Caco-2 (cell line): ENCODE results near the gene PMPCA. TPM values are rescaled to one million over a fixed set of nuclear protein-coding genes. Genes with fewer than 3 reads are reported as not detected.

Experiments
- BruUV-seq: library from RNA; stranded (reverse); fragments of 400-500 nt; replicated peaks from 2 replicates; lab custom pipeline; 2021; lab: Mats Ljungman, UMichigan
- CTCF ChIA-PET: fragments of 300-600 bp; sonication (Branson Sonifier 250); formaldehyde crosslinking; loops from one replicate; lab custom pipeline; 2022; ENCODE audit warnings: antibody characterized with exemption; lab: Charles Lee
- POLR2A ChIA-PET: fragments of 300-600 bp; sonication (Branson Sonifier 250); formaldehyde crosslinking; loops from one replicate; lab custom pipeline; 2022; ENCODE audit warnings: antibody characterized with exemption; lab: Charles Lee
- DNase-seq, 2 experiments: peaks; one replicate each; pipeline versions ENCODE4 v3.0.0 to v3.0.0-alpha.2; 2020 to 2022
- H3K27me3 ChIP-seq: replicated peaks from 2 replicates; pipeline ENCODE4 v1.6.0; 2011; ENCODE audit warnings: low read length; ENCODE audit not compliant: control insufficient read depth, insufficient read depth
- H3K36me3 ChIP-seq: 2 replicates; pipeline ENCODE4 v1.5.1; 2011; ENCODE audit warnings: low read length; ENCODE audit not compliant: control insufficient read depth, insufficient read depth
- H3K4me1 ChIP-seq: fragments of 250-450 bp; sonication (Bioruptor Pico); 2 replicates; pipeline ENCODE4 v1.5.1; 2020; ENCODE audit warnings: mild to moderate bottlenecking
- H3K4me3 ChIP-seq: 2 replicates; pipeline ENCODE4 v1.5.1; 2011; ENCODE audit warnings: low read depth, mild to moderate bottlenecking, control low read depth, low read length
- H3K9me3 ChIP-seq: fragments of 250-450 bp; sonication (Bioruptor Pico); 2 replicates; pipeline ENCODE4 v1.5.1; 2020; ENCODE audit warnings: mild to moderate bottlenecking, moderate library complexity
- H3K27ac Mint-ChIP-seq: one replicate; pipeline ENCODE4 v1.8.0; 2022; ENCODE audit warnings: mixed read lengths; ENCODE audit not compliant: unreplicated experiment
- H3K27me3 Mint-ChIP-seq: one replicate; pipeline ENCODE4 v1.8.0; 2022; ENCODE audit warnings: mixed read lengths; ENCODE audit not compliant: insufficient read depth, unreplicated experiment
- H3K36me3 Mint-ChIP-seq: one replicate; pipeline ENCODE4 v1.8.0; 2022; ENCODE audit warnings: mild to moderate bottlenecking, mixed read lengths; ENCODE audit not compliant: insufficient read depth, unreplicated experiment
- H3K4me1 Mint-ChIP-seq: one replicate; pipeline ENCODE4 v1.8.0; 2022; ENCODE audit warnings: low read depth, mixed read lengths; ENCODE audit not compliant: unreplicated experiment
- H3K4me3 Mint-ChIP-seq: one replicate; pipeline ENCODE4 v1.8.0; 2022; ENCODE audit warnings: mild to moderate bottlenecking, moderate library complexity, mixed read lengths; ENCODE audit not compliant: unreplicated experiment
- H3K9me3 Mint-ChIP-seq: one replicate; pipeline ENCODE4 v1.8.0; 2022; ENCODE audit warnings: mixed read lengths; ENCODE audit not compliant: unreplicated experiment
- intact Hi-C: fragments of 100-400 bp; cut with micrococcal nuclease; formaldehyde crosslinking; loops from one replicate; pipeline ENCODE4 v1.10.0; 2022; ENCODE audit not compliant: unreplicated experiment
- total RNA-seq: library from RNA; stranded (reverse); gene quantifications from 2 replicates; pipeline ENCODE4 v1.2.3, GENCODE V29; 2022
- TF ChIP-seq, protein P1 (sequence below), 2 experiments: fragments of 200-600 bp in 1 of 2; IDR thresholded peaks; 1 replicate in 1 of 2; 2 replicates in 1 of 2; pipeline versions ENCODE4 v1.5.1 to v1.8.0; 2011 to 2022; ENCODE audit warnings: antibody characterized with exemption in 1 of 2, control low read depth in 1 of 2, inconsistent platforms in 1 of 2, low read depth in 1 of 2, low read length in 1 of 2, mild to moderate bottlenecking in 1 of 2, moderate library complexity in 1 of 2; ENCODE audit not compliant: insufficient read depth in 1 of 2, severe bottlenecking in 1 of 2, unreplicated experiment in 1 of 2

Gene PMPCA
- total RNA-seq, 1 experiment from 2014 or later: 91.5 TPM

DNA sequence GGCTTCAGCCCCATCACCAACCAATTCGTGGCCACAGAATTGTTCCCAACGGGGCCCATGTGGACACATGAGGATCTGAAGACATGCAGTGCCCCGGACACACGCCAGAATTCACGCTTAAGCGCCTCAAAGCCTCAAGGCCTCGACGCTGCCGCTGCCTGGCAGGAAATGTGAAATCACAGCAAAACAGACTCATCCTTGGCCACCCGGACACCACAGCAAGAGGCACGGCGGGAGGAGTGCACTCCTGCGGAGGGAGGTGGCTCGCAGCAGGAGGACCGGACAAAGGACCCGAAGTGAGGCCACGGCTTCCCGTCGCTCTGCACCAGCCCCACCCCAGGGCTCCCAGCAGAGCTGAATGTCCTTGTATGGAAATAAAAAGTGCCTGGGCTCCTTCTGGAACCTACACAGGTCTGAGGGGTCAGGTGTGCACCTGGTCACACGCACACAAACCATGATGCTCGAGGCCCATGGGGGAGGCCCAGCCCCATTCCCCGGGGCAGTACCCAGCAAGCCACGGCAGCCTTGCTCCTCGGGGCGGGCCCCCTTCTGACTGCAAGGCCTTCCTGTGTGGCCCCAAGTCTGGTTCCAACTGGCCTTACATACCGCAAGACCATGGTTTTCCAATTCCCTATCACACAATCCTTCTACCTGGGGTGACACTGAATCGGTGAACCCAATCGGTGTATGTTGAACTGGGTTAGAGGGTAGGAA lies 62.3 kb downstream of the PMPCA start:
- intact Hi-C loops: no loop called here
- no TSS peak for BruUV-seq
- H3K4me3 ChIP-seq: no peak overlapping the region
- no peaks in the 10 kb centered on the region for H3K4me1 ChIP-seq
- Mint-ChIP-seq H3K9me3 (no peaks in the 10 kb centered on the region), H3K4me1 (no peaks in the 10 kb centered on the region), H3K27me3 (no peaks in the 10 kb centered on the region), H3K27ac (no peak overlapping the region), H3K36me3 (peaks cover 93% of the 10 kb centered on the region), H3K4me3 (no peak overlapping the region)
- DNase-seq: no peak
- no peaks in the 10 kb centered on the region for H3K27me3 ChIP-seq
- H3K36me3 ChIP-seq: peaks cover 8% of the 10 kb centered on the region
- TF ChIP-seq, protein P1, sequence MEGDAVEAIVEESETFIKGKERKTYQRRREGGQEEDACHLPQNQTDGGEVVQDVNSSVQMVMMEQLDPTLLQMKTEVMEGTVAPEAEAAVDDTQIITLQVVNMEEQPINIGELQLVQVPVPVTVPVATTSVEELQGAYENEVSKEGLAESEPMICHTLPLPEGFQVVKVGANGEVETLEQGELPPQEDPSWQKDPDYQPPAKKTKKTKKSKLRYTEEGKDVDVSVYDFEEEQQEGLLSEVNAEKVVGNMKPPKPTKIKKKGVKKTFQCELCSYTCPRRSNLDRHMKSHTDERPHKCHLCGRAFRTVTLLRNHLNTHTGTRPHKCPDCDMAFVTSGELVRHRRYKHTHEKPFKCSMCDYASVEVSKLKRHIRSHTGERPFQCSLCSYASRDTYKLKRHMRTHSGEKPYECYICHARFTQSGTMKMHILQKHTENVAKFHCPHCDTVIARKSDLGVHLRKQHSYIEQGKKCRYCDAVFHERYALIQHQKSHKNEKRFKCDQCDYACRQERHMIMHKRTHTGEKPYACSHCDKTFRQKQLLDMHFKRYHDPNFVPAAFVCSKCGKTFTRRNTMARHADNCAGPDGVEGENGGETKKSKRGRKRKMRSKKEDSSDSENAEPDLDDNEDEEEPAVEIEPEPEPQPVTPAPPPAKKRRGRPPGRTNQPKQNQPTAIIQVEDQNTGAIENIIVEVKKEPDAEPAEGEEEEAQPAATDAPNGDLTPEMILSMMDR (IDR thresholded peaks at IDR 0.05; ENCODE audit: insufficient read depth in 1 of 2, low read depth in 1 of 2, low read length in 1 of 2, severe bottlenecking in 1 of 2, unreplicated experiment in 1 of 2): no peak
- H3K9me3 ChIP-seq: no peaks in the 10 kb centered on the region
- POLR2A ChIA-PET: no interaction called here
- CTCF ChIA-PET: no interaction called here

- Mint-ChIP-seq H3K9me3 (no peaks in the 10 kb centered on the region), H3K27ac (no peak overlapping the region), H3K4me3 (no peak overlapping the region), H3K36me3 (peaks cover 93% of the 10 kb centered on the region), H3K4me1 (no peaks in the 10 kb centered on the region), H3K27me3 (no peaks in the 10 kb centered on the region)
- POLR2A ChIA-PET: no interaction called here
- intact Hi-C loops: no loop called here
- no TSS peak for BruUV-seq
- TF ChIP-seq, protein P1 (IDR thresholded peaks at IDR 0.05; ENCODE audit: insufficient read depth in 1 of 2, low read depth in 1 of 2, low read length in 1 of 2, severe bottlenecking in 1 of 2, unreplicated experiment in 1 of 2): no peak
- H3K27me3 ChIP-seq: no peaks in the 10 kb centered on the region
- H3K4me1 ChIP-seq: no peaks in the 10 kb centered on the region
- no peak overlapping the region for H3K4me3 ChIP-seq
- CTCF ChIA-PET: no interaction called here
- DNase-seq: no peak
- peaks cover 8% of the 10 kb centered on the region for H3K36me3 ChIP-seq
- H3K9me3 ChIP-seq: no peaks in the 10 kb centered on the region
Observed at GRCh38 chr9:136473354-136473721, 62.9 kb downstream of the PMPCA start.

Other genes with a start within 250 kb of the PMPCA start
- gene LHX3, start 205.5 kb upstream of the PMPCA start, total RNA-seq: 1.1 and 1.2 TPM in 2 replicates
- gene QSOX2, start 164.8 kb upstream of the PMPCA start, total RNA-seq: 26.9 and 29.6 TPM in 2 replicates
- gene CCDC187, start 106.6 kb upstream of the PMPCA start, total RNA-seq: 0.09 and 0.11 TPM in 2 replicates
- gene GPSM1, start 83.1 kb upstream of the PMPCA start, total RNA-seq: 25.7 and 26.5 TPM in 2 replicates
- 27.1 and 29.1 TPM in 2 replicates for gene DNLZ, start 46.9 kb upstream of the PMPCA start, total RNA-seq
- 1.7 and 2.6 TPM in 2 replicates for gene CARD9, start 37.0 kb upstream of the PMPCA start, total RNA-seq
- gene SNAPC4, start 10.5 kb upstream of the PMPCA start, total RNA-seq: 15.3 and 17.2 TPM in 2 replicates
- gene ENTR1, start within 50 bp of the PMPCA start, total RNA-seq: 85.2 and 92.6 TPM in 2 replicates
- gene INPP5E, start 29.2 kb downstream of the PMPCA start, total RNA-seq: 18.6 and 20.0 TPM in 2 replicates
- 76.4 and 81.3 TPM in 2 replicates for gene SEC16A, start 72.4 kb downstream of the PMPCA start, total RNA-seq
- gene NOTCH1, start 135.4 kb downstream of the PMPCA start, total RNA-seq: 5.5 and 6.3 TPM in 2 replicates